Measurements from ENCODE around the gene ARRB1.

DNA sequence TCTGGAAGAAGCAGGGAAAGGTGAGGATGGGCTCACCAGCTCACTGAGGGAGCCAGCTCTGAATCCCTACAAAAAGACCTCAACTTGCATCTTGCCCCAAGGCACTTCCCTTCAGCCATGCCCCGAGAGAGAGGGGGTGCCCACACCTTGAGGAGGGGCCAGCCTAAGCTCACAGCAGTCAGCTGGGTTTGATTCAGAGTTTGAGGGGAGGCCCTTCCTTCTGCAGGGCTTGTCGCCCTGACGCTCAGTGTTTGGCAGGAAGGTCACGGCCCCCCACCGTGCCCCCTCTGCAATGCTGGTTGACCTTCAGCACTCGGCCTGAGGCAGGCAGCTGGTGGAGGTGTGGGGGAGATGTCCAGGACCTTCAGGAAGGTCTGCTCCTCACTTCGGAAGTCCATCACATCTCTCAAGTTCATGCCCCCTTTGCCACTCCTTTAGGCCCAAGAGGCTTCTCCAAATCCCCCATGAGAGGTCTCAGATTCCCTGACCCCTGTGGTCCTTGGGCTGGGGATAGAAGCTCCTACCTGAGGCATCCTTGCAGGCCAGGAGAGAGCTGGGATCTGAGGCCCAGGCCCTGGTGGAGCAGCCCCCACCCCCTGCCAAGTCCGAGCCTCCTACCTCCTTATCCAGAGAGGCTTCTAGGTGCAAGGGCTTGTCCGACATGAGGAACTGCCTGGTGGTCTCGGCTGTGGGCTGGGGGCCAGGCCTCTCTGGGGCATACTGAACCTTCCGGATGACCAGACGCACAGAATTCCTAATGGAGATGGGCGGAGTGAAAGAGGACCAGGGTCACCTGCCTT, 73.3 kb downstream of the ARRB1 start:
- no peak for TF ChIP-seq GATA3 (IDR thresholded peaks at IDR 0.05; ENCODE audit: low read depth, low read length)
- no peak for TF ChIP-seq GATA2 (IDR thresholded peaks at IDR 0.05; ENCODE audit: low read depth, low read length)

All from SH-SY5Y (cell line).